HepG2 (cell line): ENCODE measurements around the gene SERPINA3. TPM values are rescaled to one million over a fixed set of nuclear protein-coding genes. Genes with fewer than 3 reads are reported as not detected.

ENCODE experiments used
- ATAD3A ChIP-seq: sonication (generic); formaldehyde crosslinking; IDR thresholded peaks from 2 replicates; pipeline ENCODE4 v1.4.0; 2020; ENCODE audit warnings: missing genetic modification reagents
- FOSL1 ChIP-seq: sonication (generic); formaldehyde crosslinking; IDR thresholded peaks from 2 replicates; pipeline ENCODE4 v1.9.0; 2021; ENCODE audit warnings: missing genetic modification reagents, borderline replicate concordance
- FOXK2 ChIP-seq: fragments of 450-650 bp; IDR thresholded peaks from 2 replicates; pipeline ENCODE4 v1.6.1; 2016
- FOXO1 ChIP-seq: sonication (generic); formaldehyde crosslinking; IDR thresholded peaks from 2 replicates; pipeline ENCODE4 v1.4.0; 2020; ENCODE audit warnings: missing genetic modification reagents
- HMGXB4 ChIP-seq, 2 experiments: sonication (generic) in 1 of 2; formaldehyde crosslinking in 1 of 2; IDR thresholded peaks; 2 replicates each; pipeline versions ENCODE4 v1.4.0 to v1.6.1; 2018 to 2020; ENCODE audit warnings: missing genetic modification reagents in 2 of 2, borderline replicate concordance in 1 of 2, low read depth in 1 of 2, mild to moderate bottlenecking in 1 of 2, missing biosample characterization in 1 of 2
- IRF1 ChIP-seq: sonication (generic); formaldehyde crosslinking; IDR thresholded peaks from 2 replicates; pipeline ENCODE4 v1.4.0; 2020; ENCODE audit warnings: low read depth, mild to moderate bottlenecking, missing genetic modification reagents
- LCORL ChIP-seq, 2 experiments: fragments of 450-650 bp in 1 of 2; sonication (generic) in 1 of 2; formaldehyde crosslinking in 1 of 2; IDR thresholded peaks; 2 replicates each; pipeline versions ENCODE4 v1.5.0 to v1.6.1; 2017 to 2020; ENCODE audit warnings: antibody characterized with exemption in 1 of 2, missing genetic modification reagents in 1 of 2
- MLLT10 ChIP-seq: sonication (generic); formaldehyde crosslinking; IDR thresholded peaks from 2 replicates; pipeline ENCODE4 v1.4.0; 2020; ENCODE audit warnings: missing genetic modification reagents
- POLR2AphosphoS5 ChIP-seq: IDR thresholded peaks from 2 replicates; pipeline ENCODE4 v1.6.1; 2012; ENCODE audit warnings: low read depth, low read length
- RAD21 ChIP-seq: fragments of 450-650 bp; formaldehyde crosslinking; IDR thresholded peaks from 2 replicates; pipeline ENCODE4 v1.5.0; 2020; ENCODE audit warnings: mild to moderate bottlenecking
- TEAD2 ChIP-seq: sonication (generic); formaldehyde crosslinking; IDR thresholded peaks from 2 replicates; pipeline ENCODE4 v1.9.0; 2021; ENCODE audit warnings: missing genetic modification reagents
- THAP9 ChIP-seq: sonication (generic); formaldehyde crosslinking; IDR thresholded peaks from 2 replicates; pipeline ENCODE4; 2020; ENCODE audit warnings: missing genetic modification reagents, mild to moderate bottlenecking, borderline replicate concordance
- ZBTB20 ChIP-seq: sonication (generic); formaldehyde crosslinking; IDR thresholded peaks from 2 replicates; pipeline ENCODE4 v1.8.1; 2023; ENCODE audit warnings: missing genetic modification reagents, low read depth, mild to moderate bottlenecking, borderline replicate concordance
- ZFP62 ChIP-seq: sonication (generic); formaldehyde crosslinking; IDR thresholded peaks from 2 replicates; pipeline ENCODE4 v1.4.0; 2020; ENCODE audit warnings: missing genetic modification reagents
- ZHX1 ChIP-seq: sonication (generic); formaldehyde crosslinking; IDR thresholded peaks from 2 replicates; pipeline ENCODE4 v1.8.1; 2022; ENCODE audit warnings: low read depth, mild to moderate bottlenecking, missing genetic modification reagents
- ZNF136 ChIP-seq: sonication (generic); formaldehyde crosslinking; IDR thresholded peaks from 2 replicates; pipeline ENCODE4 v1.8.1; 2022; ENCODE audit warnings: low read depth, mild to moderate bottlenecking, moderate library complexity, missing genetic modification reagents
- ZNF558 ChIP-seq: sonication (generic); formaldehyde crosslinking; IDR thresholded peaks from 2 replicates; pipeline ENCODE4 v1.9.0; 2022; ENCODE audit warnings: mild to moderate bottlenecking, missing genetic modification reagents, borderline replicate concordance
- ZNF574 ChIP-seq: sonication (generic); formaldehyde crosslinking; IDR thresholded peaks from 2 replicates; pipeline ENCODE4 v1.4.0; 2020; ENCODE audit warnings: missing genetic modification reagents
- ZNF747 ChIP-seq: sonication (generic); formaldehyde crosslinking; IDR thresholded peaks from 2 replicates; pipeline ENCODE4 v1.8.1; 2023; ENCODE audit warnings: missing genetic modification reagents, mild to moderate bottlenecking, borderline replicate concordance
- polyA plus RNA-seq, 8 experiments: library from polyadenylated mRNA; depleted of rRNA in 3 of 8; stranded (reverse) in 7 of 8; unstranded in 1 of 8; fragments of >200 nt; fragmentation: Illumina TruSeq in 4 of 8; extraction: Trizol in 4 of 8; gene quantifications; 2 replicates each; pipeline versions ENCODE4 v1.2.1 to v1.2.3, GENCODE V29; 2011 to 2016; ENCODE audit warnings: low read depth in 4 of 8, missing spikeins in 1 of 8, mixed read lengths in 1 of 8; ENCODE audit not compliant: insufficient read depth in 1 of 8
- total RNA-seq, 5 experiments: library from RNA; depleted of rRNA; stranded (reverse); fragments of >200 nt; fragmentation: Illumina TruSeq; extraction: Trizol; gene quantifications; 2 replicates each; pipeline ENCODE4 v1.2.3, GENCODE V29; 2016; ENCODE audit warnings: low read depth in 1 of 5

SERPINA3 gene
- total and polyA plus RNA-seq, 2 of the 13 experiments (the other 11 are each of a cell fraction or from before 2014, with no cell fraction given): 825 to 2,200 TPM

- TF ChIP-seq IRF1: no peak
- peak; percentile 12 for TF ChIP-seq THAP9 (CRISPR knock-in tag)
- no peak for TF ChIP-seq ZBTB20 (CRISPR knock-in tag)
- peak in 1 of 2 experiments; percentile 30; a peak in 1 of 4 replicates for TF ChIP-seq HMGXB4 (CRISPR knock-in tag; IDR thresholded peaks at IDR 0.05; ENCODE audit: borderline replicate concordance in 1 of 2, low read depth in 1 of 2)
- no peak for TF ChIP-seq ZNF747 (CRISPR knock-in tag)
- TF ChIP-seq ZHX1 (CRISPR knock-in tag): no peak
- TF ChIP-seq FOSL1 (CRISPR knock-in tag): no peak
- TF ChIP-seq FOXK2: no peak
- TF ChIP-seq MLLT10 (CRISPR knock-in tag): no peak
- TF ChIP-seq POLR2AphosphoS5: no peak
- no peak for TF ChIP-seq FOXO1
- TF ChIP-seq ZNF558 (CRISPR knock-in tag): peak; percentile 38; the same call in 1 of the 2 replicates
- TF ChIP-seq LCORL (IDR thresholded peaks at IDR 0.05): no peak
- TF ChIP-seq LCORL (CRISPR knock-in tag; IDR thresholded peaks at IDR 0.05): no peak
- TF ChIP-seq TEAD2 (CRISPR knock-in tag): no peak
- TF ChIP-seq ZNF136 (CRISPR knock-in tag): no peak
- no peak for TF ChIP-seq ATAD3A
- no peak for TF ChIP-seq ZNF574 (CRISPR knock-in tag)
- TF ChIP-seq RAD21 (CRISPR knock-in tag): no peak
- TF ChIP-seq ZFP62 (CRISPR knock-in tag): 0 out of 2 replicates have a peak, but pooled peaks have one; percentile 30
Observed at GRCh38 chr14:94594441-94594840, 17.8 kb upstream of the SERPINA3 start (continued).
